Choroid plexus epithelial cell (primary cell): ENCODE results near the gene TFB2M.

Experiments used
- DNase-seq: peaks from one replicate; pipeline ENCODE4 v3.0.0-alpha.2; 2010; ENCODE audit warnings: low read depth
- H3K4me3 ChIP-seq: 2 replicates; pipeline ENCODE4 v1.5.1; 2011; ENCODE audit warnings: low read depth, mild to moderate bottlenecking, control low read depth, low read length, moderate library complexity
- TF ChIP-seq, protein P1 (sequence below): conservative IDR thresholded peaks from 2 replicates; pipeline ENCODE4 v1.5.1; 2011; ENCODE audit warnings: low read depth, mild to moderate bottlenecking, control low read depth, inconsistent platforms, low read length, moderate library complexity

The TFB2M gene

DNA sequence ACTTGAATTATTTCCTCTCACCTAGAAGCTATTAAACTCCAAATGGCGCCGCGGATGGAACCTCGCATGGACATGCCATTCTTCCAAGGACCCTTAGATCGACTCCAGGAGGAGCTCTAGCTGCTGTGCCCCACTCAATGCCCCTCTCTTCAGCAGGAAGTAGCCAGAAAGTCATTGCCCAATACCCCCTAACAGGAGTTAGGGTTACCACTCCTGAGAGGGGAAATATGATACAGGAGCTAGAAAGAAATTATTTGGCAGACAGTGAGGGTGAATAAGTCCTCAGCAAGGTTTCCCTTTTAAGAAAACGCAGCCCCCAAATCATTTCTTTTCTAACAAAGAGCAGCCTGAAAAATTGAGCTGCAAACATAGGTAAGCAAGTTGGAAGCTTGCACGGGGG, 28.6 kb downstream of the TFB2M start:
- no peak for DNase-seq
- TF ChIP-seq, protein P1, sequence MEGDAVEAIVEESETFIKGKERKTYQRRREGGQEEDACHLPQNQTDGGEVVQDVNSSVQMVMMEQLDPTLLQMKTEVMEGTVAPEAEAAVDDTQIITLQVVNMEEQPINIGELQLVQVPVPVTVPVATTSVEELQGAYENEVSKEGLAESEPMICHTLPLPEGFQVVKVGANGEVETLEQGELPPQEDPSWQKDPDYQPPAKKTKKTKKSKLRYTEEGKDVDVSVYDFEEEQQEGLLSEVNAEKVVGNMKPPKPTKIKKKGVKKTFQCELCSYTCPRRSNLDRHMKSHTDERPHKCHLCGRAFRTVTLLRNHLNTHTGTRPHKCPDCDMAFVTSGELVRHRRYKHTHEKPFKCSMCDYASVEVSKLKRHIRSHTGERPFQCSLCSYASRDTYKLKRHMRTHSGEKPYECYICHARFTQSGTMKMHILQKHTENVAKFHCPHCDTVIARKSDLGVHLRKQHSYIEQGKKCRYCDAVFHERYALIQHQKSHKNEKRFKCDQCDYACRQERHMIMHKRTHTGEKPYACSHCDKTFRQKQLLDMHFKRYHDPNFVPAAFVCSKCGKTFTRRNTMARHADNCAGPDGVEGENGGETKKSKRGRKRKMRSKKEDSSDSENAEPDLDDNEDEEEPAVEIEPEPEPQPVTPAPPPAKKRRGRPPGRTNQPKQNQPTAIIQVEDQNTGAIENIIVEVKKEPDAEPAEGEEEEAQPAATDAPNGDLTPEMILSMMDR = no peak
- H3K4me3 ChIP-seq = no peak overlapping the region

DNA sequence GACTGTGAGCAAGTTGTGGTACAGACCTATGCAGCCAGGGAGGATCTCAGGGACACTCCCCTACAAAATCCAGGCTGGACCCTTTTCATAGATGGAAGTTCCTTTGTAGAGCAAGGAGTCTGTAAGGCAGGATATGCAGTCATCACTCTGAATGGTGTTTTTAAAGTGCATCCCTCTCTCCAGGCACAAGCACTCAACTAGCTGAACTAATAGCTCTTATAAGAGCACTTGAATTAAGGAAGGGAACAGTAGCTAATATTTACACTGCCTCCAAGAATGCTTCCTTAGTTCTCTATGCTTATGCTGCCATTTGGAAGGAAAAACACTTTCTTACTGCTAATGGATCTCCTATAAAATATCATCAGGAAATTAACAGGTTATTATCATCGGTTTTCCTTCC, 31.9 kb downstream of the TFB2M start:
- no peak for DNase-seq
- H3K4me3 ChIP-seq = no peak overlapping the region
- TF ChIP-seq, protein P1 = no peak

DNA sequence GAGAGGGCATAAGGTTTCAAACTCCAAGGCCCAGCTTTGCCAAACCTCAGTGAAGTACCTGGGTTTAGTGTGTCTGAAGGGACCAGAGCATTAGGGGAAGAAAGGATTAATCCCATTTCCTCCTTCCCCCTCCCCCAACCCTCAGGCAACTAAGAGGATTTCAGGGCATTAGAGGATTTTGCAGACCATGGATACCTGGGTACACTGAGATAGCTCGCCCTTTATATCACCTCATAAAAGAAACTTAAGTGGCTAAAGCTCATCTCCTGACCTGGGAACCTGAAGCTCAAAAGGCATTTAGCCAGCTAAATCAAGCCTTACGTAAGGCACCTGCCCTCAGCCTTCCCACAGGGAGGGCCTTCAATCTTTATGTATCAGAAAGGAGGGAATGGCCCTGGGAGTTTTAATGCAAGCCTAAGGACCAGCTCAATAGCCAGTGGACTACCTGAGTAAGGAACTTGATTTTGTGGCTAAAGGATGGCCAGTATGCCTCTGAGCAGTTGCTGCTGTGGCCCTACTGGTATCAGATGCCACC, 32.6 kb downstream of the TFB2M start:
- H3K4me3 ChIP-seq = no peak overlapping the region
- DNase-seq = no peak
- TF ChIP-seq, protein P1 = no peak

DNA sequence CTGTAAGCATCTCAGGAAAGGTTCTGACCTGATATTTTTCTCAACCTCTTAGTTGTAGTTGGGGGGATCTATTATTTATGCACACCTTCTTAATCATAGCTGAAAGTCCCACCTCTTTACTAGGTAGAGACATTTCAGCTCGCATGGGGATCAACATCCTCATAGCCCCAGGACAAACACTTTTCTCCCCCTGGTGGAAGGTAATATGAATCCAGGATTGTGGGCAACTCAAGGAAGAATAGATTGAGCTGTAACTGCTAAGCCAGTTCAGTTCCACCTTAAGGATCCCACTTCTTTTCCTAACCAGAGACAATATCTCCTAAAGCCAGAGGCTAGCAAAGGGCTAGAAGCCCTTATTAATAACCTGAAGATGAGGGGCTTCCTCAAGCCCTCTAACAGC, 33.5 kb downstream of the TFB2M start:
- no peak overlapping the region for H3K4me3 ChIP-seq
- TF ChIP-seq, protein P1 = peak; percentile 31
- peak; percentile 6 for DNase-seq

DNA sequence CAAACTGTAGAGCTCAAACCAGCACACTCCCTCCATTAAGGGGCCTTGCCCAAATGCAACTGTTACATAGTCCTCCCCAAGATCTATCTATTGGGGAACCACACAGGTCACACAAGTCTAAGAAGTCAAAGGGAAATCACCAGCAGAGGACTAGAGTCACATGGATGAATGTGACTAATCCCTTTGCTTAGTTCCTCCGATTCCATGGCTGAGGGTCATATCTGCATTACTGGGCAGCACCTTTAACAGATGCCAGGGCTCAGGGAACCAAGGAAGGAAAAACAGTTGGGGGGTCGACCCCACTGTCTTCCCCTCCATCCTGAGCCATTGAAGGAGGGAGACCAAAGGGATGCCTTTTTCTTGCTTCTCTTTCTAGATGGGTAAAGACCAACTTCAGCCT, 35.6 kb downstream of the TFB2M start:
- TF ChIP-seq, protein P1 = no peak
- H3K4me3 ChIP-seq = no peak overlapping the region

DNA sequence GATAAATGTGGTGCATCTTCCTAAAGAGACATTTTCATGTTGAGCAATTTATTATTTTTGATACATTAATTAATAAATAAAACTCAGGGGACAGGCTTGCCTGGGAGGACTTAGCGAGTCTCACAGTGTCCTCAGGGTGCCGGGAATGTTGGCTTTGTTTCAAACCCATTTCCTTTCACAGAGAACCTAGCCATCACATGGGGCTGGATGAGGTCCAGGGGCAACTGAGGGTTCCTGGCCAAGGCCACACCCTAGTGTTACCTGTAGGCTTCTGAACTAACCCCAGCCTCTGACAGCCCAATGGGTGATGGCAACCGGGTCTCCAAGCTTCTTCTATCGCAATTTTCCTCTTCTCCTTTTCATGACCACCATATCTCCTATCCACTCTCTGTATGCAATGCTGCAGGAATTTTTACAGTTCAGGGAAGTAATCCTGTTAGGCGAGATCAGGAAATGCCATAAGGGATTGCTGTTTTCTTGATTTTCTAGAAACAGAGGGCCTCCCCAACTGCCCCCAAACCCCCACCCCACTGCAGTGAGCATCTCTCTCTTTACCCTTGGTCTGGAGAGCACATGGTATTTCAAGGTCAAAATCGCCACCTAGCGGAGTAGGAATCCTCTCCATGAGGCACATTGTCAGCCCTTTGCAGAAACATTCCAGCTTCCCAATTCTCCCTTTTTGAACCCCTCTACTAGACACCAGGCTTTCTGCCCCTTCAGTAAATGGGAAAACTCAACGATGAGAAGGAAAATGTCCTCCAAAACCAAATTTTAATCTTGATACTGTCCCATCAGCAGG, 36.9 kb downstream of the TFB2M start:
- TF ChIP-seq, protein P1 = no peak
- H3K4me3 ChIP-seq = no peak overlapping the region
- peak; percentile 6 for DNase-seq

More for the DNA sequence above, 35.6 kb downstream of the TFB2M start:
- peak; percentile 8 for DNase-seq
